HG02970 (cell line): Measurements from ENCODE around the gene VEGFC.

Experiments used
- ATAC-seq: cut with Tn5 transposase; IDR thresholded peaks from one replicate; pipeline ENCODE4 v1.9.1; 2021; ENCODE audit warnings: mild to moderate bottlenecking, moderate library complexity, moderate number of reproducible peaks; ENCODE audit not compliant: unreplicated experiment, low FRiP score

Gene VEGFC

DNA sequence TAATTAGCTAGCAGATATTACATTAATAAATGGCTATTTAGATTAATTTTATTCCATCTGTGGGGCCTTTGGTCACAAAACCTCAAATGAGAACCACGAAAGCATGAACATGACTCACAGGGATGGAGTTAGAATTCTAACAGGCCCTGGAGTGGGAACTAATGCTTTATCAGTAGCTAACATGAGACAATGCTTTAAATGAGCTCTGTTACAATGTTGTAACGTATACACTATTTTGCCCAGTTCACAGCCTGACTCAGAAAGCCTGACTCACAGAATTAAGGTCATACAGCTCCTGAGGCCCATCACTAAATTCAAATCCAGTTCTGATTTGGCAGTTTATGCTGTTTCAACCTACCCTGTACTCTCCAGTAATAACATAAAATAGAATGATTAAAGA is 23.2 kb downstream of the VEGFC start:
- no peak for ATAC-seq

GRCh38 chr4:176767183-176767582 is 25.5 kb downstream of the VEGFC start:
- ATAC-seq = no peak

- no peak for ATAC-seq
Measured at GRCh38 chr4:176762661-176763308, 29.9 kb downstream of the VEGFC start.

- no peak for ATAC-seq
Measured at GRCh38 chr4:176761872-176762271, 30.9 kb downstream of the VEGFC start.

GRCh38 chr4:176760471-176760870 is 32.3 kb downstream of the VEGFC start:
- ATAC-seq = no peak

DNA sequence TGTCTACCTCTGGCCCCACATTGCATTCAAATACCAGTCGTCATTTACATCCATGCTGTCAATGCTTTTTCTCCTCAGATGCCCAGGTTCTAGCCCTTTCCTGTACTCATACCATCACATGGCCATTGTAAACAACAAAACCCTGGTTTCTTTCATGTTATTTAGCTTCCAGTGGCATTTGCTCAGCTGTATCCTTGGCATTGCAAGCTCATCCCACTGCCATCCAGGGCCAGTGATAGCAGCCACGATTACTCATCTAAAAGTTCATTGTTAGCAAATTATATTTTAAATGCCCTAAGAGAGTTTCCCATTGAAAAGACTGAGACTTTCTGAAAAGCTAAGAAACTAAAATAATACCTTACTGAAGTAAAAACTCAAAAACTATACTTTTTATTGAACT is 34.0 kb downstream of the VEGFC start:
- ATAC-seq = no peak

DNA sequence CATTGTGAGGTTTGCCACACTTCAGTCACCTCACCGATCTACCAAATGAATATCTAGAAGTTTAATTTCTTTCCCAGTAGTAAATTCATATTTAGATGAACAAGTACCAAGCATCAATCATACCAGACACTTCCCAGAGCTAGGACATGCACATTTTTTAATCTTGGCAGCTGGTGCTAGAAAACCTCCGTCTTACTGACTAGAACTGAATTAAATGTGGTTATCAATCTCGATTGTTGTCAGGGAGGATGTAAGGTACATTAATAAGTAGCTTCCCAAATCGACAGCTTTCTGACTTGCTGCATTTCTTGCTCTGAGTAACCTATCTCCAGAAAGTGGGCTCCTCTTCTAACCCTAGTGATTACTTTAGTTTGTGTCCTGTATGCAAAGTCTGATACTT is 34.4 kb downstream of the VEGFC start:
- ATAC-seq = no peak

DNA sequence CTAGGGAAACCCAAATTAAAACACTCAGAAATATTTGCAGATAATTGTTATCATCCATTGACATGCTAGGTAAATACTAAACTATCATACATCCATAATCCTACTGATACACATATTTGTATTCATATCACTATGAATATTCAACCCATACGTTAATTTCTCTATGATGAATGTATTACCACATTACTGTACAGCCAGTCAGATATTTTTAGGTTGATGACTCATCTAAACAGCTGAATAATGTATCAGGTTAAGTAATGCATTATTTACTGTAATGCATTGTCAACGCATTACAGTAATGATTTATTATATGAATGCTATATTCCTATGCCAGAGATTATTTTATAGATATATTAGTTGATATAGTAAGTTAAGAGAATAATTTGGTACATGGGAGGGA is 37.1 kb downstream of the VEGFC start:
- ATAC-seq = no peak

DNA sequence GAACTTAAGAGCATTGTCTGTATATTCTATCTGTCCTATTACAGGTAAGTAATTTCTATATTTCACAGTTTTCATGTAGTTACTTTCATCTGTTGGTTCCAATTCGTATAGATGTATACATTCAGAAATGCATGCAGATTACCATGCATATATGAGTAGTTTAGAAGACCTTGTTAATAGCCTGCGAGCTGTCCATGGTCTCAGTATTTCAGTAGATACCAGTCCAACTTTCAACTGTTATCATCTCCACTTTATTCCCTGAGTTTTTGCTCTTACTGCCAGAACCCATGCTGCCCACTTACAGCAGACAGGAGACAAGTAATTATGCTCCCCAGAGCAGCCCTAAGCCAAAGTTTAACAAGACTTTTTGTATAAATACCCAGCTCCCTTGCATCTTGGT is 37.7 kb downstream of the VEGFC start:
- ATAC-seq = no peak

DNA sequence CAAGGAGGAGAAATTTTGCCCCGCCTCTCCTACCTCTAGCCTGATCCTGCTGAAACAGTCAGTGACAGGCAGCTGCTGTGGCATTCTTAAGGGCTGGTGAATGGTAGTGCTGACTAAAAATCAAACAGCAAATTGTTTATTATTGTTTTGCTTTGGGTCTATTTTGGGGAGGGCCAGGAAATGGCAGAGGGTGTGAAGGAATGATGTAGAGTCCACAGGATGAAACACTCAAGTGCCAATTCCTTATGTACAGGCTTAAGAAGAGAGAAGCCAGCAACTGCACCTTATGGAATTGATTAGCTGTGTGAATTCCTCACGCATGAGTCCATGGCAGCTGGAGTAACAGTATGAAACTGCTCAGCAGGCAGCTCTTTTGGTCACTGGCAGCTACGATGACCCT is 39.7 kb downstream of the VEGFC start:
- ATAC-seq = no peak

GRCh38 chr4:176752191-176752749 is 40.5 kb downstream of the VEGFC start:
- ATAC-seq = no peak

- no peak for ATAC-seq
Measured at GRCh38 chr4:176751061-176751460, 41.7 kb downstream of the VEGFC start.

DNA sequence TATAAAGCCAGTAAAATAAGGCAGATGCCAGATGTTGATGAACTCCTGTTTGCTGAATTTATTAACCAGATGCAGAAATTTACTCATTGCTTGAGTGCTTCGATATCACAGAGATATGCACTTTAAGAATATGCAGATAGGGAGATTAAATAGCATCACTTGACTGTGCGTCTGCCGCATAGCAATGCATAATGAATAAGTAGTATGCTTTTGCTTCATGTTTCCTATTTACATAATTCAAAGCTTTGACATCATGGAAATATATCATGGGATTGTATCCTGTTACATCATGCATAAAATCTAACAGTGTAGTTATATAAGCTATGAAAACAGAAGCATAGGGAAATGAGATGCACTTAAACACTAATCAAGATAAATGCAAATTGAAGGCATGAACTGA is 45.9 kb downstream of the VEGFC start:
- no peak for ATAC-seq

GRCh38 chr4:176745902-176746301 is 46.8 kb downstream of the VEGFC start:
- no peak for ATAC-seq

DNA sequence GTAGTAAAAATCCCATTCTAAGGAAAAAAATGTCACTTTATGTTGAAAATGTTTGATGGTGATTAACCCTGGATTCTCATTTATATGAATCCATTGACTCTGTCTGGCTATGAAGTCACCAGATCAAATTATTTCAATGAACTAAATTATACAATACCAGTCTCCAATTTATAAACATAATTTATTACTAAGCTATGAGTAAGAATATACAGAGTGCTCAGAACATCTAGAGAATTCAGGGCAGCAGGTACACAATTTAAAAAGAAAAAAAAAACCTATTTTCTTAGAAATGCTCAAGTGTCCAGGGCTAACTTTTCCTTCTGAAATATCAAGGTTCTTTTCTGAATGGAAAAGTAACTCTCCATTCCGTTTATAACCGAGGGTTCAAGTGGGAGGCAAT is 48.6 kb downstream of the VEGFC start:
- no peak for ATAC-seq

GRCh38 chr4:176742211-176742610 is 50.5 kb downstream of the VEGFC start:
- ATAC-seq = no peak

- ATAC-seq = no peak
Measured at GRCh38 chr4:176741253-176741652, 51.5 kb downstream of the VEGFC start.

DNA sequence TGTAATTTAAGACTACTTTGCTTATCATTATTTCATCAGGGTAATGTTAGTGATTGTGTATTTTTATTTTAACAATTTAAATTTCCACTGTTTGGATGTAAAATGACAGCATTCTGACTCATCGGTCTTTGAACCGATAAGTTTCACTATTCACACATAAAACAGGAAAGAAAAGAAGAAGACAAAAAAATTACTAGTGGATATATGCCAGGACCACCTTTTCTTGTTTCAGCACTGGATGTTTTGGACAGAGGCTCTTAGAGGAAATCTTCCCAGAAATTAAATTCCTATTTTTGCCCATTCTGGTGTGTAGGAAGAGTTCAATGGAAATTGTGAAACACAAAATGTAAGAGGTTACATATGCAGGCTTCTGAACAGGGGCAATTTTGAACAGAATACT is 57.4 kb downstream of the VEGFC start:
- no peak for ATAC-seq

- ATAC-seq = no peak
Measured at GRCh38 chr4:176734461-176734860, 58.3 kb downstream of the VEGFC start.

DNA sequence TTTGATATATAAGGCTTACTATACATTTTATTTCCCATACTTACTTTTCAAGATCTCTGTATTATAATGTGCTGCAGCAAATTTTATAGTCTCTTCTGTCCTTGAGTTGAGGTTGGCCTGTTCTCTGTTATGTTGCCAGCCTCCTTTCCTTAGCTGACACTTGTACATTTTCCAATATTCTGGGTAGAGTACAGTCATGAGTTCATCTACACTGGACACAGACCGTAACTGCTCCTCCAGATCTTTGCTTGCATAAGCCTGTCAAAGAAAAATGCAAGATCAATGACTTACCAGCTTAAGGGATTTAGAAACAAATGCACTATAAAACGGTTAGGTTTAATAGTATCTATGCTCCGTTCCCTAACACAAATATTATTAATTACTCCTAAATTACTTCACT is 63.2 kb downstream of the VEGFC start:
- no peak for ATAC-seq

DNA sequence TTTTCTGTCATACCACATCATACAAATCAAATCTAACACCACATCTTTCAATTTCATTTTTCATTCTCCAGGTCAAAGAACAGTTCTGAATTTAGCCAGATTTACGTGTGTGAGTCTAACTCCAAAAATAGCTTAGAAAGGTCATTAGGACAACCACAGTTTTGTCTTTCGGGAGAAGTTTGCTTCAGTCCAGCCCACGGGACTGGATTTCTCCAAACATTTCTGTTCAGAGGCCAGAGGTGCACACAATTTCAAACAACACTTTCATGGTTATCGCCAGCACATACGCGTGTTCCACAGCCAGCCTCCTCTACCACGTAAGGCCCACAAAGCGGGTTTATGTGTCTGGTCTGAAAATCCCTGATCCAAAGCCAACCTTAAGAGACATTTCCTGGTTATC is 65.9 kb downstream of the VEGFC start:
- no peak for ATAC-seq

DNA sequence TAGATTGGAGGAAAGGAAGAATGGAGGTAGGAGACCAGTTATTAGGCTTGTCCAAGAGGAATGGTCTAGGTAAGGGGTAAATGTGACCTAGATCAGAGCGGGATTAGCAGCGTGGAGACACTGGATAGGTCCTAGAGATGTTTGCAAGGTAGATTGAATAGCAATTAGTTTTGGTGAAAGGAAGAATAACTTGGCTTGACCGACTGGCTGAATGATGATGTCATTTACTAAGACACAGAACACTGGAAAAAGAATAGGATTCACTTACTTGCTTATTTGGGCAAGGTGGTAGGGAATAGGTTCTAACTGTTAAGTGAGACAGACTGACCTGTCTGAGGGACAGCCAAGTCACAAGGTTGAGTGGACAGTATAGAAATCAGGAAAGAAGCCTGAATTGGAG is 71.3 kb downstream of the VEGFC start:
- no peak for ATAC-seq

DNA sequence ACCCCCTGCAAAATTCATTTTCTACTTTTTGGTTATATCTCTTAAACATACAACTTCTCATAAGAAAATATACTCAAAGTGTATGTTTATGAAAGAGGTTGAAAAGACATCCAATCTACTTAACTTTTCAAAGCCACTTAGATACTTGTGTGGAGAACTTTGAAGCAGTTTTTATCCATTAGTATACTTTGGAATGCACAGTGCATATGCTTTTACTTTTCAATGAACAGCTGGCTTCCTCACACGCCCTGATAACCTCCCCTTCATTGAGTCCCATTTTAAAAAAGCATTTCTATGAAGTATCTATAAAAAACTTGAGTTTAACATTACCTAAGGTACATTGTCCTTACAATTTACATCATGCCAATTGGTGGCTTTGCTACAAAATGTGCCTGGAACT is 73.8 kb downstream of the VEGFC start:
- no peak for ATAC-seq
